NCI-H82 (cell line): ENCODE results near the gene ZNF408.

Source experiments
- DNase-seq: peaks from one replicate; lab custom pipeline; 2025; lab: John Stamatoyannopoulos, UW

Gene ZNF408

DNA sequence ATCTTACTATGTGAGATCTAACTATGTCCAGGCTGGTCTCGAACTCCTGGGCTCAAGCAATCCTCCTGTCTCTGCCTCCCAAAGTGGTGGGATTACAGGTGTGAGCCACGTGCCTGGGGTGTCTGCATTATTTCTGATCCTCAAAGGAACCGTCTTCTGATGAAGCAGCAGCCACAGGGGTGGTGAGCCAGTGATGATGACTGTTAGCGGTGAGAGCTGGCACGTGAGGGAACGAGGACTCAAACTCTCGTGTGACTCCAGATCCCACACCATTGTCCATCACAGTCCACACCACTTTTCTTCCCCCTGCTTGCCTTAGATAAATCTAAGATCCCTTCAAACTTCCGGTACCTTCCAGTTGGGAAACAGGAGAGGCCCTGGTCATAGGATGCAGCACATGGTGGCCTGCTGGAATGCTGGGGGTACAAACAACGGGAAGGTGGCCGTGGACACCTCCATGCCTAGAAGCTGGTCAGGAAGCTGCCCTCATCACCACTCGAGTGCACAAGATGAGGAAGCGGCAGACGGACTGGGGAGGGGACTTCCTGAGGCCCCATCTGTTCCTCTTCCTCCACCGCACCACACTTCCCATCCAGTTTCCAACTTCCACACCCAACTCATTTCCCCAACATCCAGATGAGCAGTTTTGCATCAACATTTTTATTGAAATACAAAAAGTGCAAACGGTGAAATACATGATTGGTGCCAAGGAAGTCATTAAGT, 24.2 kb upstream of the ZNF408 start:
- DNase-seq = peak; percentile 14

DNA sequence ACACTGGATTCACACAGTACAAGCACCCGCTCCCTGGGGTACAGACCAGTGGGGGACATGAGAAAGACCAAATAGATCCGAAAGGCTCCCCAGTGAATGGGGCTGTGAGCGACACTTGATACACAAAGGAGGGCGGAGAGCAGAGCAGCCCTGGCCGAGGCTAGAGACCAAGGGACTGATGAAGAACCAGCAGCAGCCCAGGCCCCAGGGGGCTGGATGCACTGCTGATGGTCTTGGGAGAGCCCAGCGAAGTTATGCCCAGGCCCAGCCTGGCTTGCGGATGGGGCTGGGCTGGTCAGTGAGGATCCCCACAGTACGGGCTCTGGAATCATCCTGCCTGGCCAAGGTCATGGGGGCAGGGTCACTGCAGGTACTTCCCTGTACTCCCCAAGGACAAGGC, 23.7 kb upstream of the ZNF408 start:
- DNase-seq = no peak

DNA sequence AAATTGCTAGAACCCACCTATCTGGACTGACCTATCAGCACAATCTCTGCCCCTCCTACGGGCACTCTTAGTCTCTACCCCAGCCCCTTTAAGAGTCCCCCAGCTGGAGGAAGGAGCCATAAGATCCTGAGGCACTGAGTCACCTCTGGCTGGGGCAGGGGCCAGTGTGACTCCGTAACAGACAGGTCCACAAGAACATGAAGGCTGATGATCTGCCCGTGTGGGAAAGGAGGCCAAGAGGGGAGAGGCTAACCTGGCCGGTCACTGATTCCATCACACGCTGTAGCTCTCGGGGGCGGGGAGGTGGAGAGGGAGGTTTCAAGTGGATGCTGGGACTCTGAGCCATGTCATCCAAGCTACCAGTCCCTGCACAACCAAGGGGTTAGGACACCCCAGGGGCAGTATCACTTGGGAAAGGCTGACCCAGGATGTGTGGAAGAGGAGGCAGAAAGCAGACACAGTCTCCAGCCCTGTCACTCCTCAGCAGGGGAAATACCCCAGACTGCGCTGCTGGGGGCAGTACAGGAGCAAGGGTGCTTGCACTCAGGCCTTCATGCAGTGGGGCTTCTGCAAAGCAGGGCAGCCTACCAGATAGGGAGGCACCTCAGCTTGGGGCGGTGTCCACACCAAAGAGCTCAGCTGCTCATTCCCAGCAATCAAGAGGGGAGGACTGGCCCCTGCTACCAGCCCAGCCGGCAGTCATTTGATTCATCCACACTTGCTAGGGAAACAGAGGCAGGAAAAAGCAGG, 22.7 kb upstream of the ZNF408 start:
- no peak for DNase-seq

DNA sequence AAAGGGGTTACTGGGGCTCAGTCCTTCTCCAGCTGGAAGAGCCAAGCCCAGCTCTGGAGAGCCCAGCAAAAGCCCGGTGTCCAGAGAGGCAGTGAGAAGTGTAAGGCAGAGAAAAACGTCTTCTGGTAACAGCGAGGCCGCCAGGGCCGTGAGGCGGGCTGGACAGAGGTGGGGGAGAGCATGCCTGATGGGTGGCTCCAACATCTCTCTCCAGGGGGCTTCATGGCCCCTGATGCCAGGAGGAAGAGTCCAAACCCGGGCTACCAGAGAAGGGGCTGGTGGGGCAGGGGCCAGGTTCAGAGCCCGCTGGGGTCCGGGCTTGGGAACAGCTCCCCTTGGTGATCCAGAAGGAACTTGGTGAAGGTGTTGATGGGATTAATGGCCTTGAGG, 22.1 kb upstream of the ZNF408 start:
- DNase-seq = no peak

DNA sequence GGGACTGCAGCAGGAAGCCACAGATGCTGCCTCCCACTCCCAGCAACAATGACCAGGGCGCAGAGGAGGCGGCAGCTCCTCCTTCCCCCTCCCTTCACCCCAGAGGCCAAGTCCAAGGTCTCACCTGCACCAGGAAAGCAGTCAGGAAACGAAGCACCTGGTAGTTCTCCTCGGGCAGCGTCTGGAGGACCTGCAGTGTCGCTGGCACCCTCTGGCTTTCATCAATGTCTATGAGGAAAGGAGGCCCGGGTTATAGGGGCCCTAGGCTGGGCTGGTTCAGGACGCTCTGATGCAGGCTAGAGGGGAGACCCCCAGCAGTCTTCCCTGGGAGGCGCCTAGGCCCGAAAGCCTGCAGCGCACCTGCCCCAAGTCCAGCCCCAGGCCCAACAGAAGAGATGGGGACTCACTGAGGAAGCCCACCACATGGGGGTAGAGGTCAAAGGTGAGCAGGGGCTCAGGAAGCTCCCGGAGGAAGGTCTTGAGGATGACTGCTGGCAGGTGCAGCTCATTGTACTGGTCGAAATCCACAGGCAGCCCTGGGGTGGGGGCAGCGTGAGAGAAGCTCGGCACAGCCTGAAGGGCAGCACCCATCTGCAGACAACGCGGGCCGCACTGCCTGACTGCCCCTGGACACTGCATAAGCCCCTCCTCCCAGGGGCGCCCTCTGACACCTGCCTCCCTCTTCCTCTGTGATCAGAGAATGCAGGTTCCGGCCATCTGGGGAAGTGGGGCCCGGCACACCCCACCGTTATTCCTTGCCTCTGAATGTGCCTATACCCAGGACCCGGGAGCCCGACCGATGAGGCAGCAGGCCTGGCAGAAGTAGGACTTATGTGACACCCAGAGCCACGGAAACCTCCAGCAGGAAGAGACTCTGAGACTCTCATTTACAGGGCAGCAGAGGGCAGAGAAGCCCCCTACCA, 21.3 kb upstream of the ZNF408 start:
- DNase-seq = no peak

DNA sequence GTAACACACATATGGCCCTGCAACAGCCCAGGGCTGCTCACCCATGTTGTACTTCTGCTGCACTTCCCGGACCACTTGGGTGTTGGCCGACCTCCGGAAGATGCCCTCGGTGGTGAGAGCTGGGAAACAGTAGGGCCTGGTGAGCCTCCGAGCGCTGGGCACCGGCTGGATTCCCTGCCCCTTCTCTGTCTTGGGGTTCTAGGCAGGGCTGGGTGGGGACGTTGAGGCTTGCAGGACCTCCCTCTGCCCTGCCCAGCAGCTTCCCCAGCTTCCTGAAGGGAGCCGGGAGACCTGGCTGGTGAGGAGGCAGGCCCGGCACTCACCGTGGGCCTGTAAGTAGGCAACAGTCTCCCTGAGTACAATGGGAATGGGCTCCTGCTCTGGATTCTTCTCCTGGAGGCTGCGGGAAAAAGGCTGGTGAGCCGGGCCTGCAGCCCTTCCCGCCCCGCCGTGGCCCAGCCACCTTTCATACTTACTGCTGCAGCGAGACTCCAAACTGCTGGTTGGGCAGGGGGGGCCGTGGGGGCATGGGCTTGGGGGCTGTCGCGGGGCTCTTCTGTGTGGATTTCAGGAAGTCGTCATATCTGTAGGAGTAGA, 20.6 kb upstream of the ZNF408 start:
- DNase-seq = no peak

DNA sequence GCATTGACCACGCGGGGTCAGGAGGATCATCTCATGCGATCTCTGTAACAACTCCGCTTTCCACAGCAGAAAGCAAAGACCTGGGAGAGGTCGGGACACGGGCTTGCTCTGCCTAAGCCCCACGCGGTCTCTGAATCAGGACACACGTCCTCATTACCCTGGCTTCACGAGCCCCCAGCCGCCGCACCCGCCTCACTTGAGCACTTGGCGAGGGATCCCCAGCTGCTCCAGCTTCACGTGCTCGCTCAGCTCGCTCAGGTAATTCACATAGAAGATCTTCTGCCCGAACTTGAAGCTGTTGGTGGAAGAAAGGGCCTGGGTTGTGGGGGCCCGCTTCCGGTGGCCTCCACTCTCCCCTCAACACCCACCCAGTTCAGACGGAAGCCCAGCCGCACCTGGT, 20.0 kb upstream of the ZNF408 start:
- DNase-seq = no peak

DNA sequence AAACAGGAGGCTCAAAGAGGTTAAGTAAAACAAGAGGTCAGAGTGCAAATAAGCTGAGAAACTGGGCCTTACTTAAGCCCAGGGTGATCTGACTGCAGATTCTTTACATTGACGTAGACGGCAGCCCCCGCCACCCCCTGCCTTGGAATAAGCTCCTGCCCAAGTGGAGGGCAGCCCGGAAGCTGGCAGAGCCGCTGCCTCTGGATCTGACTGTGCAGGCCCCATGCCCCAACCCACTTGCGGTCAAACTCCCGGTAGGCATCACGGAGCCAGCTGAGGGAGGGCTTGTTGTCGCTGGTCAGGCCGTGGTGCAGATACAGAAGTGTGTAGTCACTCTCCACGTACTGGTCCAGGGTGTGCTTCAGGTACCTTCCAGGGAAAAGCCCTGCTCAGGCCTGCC, 19.0 kb upstream of the ZNF408 start:
- DNase-seq = no peak

DNA sequence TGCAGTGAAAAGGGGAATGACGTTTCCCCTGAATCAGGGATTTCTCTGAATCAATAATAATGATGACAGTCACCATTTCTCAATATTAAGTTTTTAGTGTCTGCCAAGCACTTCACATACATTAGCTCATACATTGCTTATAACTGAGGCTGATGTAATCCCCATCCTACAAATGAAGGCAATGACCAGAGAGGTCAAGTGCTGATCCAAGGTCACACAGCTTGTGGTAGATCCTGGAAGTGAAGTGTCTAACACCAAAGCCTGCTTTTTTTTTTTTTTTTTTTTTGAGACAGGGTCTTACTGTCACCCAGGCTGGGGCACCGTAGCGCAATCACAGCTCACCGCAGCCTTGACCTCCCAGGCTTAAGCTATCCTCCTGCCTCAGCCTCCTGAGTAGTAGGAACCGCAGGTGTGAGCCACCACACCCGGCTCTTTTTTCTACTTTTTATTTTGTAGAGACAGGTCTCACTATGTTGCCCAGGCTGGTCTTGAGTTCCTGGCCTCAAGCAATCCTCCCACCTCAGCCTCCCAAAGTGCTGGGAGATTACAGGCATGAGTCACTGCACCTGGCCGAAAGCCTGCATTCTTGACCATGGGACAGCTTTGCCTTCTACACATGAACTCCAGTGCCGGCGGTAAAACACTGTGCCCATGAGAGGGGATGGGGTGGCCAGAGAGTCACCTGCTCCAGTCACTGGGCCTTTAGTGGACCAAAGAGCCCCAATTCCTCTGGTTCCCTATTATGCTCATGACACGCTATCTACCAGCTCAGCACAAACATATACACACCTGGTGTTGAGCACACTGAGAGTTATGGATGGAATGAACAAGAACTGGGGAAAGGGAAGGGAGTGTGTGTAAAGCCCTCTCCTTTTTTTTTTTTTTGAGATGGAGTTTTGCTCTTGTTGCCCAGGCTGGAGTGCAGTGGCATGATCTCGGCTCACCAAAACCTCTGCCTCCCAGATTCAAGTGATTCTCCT, 17.8 kb upstream of the ZNF408 start:
- no peak for DNase-seq

DNA sequence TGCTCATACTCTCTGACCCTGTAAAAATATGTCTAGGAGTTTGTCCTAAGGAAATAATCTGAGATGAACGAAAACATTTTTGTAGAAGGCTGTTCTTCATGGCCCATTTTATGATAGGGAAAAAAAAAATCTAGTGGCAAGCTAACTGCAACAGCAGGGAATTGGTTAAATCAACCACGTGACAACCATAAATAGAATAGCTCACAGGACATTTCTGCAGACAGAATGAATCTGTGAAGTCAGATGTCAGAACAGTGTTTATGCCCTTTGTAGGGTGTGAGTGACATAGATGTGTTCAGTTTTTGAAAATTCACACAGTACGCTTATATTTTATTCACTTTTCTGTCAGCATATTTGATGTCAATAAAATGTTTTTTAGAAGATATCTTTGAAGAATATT, 16.5 kb upstream of the ZNF408 start:
- no peak for DNase-seq

DNA sequence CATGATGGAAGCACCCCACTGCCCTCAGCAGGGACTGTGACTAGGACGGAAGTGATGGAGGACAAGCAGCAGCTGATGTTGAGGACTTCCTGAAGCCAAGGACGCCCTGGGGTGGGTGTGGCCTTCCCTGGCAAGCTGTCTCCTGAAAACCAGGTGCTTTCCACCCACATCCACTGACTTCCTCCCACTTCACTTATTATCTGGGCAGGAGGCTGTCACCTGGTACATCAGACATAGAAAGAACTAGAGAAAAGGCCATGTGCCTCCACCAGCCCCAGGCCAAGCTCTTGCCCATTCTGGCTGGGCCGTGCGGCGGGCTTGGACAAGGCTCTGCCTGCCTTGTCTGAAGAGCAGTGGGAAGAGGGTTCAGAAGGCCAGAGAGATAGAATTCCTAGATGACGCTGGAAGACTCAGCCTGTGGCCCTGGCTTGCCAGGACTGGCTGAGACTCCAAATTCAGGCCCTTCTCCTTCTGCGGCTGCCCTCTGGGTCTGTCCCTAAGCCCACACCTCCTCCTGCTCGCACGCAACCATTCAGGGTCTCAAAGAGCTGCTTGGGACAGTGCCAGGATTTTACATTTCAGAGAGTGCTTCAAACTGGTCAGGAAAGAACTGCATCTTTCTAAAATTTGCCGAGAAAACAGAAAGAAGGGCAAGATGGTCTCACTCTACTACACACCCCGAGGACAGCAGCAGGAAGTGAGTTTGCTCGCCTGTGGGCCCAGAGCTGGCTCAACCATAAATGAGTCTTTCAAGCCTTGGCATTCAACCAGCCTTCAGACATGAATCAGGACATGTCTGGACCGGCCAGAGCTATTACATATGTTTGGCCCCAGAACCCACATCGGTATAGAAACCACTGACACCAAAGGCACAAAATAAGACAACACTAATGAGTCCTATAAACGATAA, 13.7 kb upstream of the ZNF408 start:
- DNase-seq = no peak

DNA sequence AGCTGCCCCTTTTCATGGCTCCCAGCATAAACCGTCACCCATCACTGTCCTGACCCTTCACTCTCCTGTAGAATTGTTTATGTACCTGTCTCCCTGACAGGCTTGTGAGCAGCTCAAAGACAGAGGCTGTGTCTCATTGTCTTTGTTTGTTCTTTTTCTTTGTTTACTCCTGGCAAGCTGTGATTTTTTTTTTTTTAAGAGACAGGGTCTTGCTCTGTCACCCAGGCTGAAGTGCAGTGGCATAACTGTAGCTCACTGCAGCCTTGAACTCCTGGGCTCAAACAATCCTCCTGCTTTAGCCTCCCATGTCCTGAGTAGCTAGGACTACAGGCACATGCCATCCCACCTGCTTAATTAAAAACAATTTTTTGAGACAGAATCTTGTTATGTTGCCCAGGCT, 10.1 kb upstream of the ZNF408 start:
- DNase-seq = no peak

DNA sequence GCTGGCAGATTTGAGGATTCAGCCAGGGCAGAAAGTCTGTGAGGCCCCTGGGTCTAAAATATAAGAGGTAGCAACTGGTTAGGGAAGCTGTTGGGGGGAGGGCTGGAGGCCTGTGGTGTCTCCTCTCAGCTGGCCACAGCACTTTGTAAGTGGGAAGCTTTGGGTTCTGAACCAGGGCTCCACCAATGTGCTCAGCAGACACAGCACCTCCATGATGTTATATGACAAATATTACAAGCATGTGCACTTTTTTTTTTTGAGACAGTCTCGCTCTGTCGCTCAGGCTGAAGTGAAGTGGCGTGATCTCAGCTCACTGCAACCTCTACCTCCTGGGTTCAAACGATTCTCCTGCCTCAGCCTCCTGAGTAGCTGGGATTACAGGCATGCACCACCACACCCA, 8.4 kb upstream of the ZNF408 start:
- no peak for DNase-seq

DNA sequence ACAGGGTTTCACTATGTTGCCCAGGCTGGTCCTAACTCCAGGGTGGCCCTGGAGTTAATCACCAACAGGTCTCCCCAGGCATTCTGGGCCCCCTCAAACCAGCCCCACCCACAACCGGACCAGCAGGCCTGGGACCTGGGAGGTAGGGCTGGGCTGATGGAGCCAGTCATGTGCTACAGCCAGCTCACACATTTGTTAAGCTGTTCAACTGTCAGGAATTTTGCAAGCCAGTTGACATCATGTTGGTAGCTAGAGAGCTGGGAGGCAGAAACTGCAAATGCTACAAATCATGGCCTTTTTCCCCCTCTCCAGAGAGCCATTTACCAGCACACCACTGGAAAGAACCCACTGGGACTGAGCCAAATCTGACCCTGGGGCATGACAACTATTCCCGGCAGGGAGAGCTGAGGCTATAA, 7.2 kb upstream of the ZNF408 start:
- DNase-seq = no peak

DNA sequence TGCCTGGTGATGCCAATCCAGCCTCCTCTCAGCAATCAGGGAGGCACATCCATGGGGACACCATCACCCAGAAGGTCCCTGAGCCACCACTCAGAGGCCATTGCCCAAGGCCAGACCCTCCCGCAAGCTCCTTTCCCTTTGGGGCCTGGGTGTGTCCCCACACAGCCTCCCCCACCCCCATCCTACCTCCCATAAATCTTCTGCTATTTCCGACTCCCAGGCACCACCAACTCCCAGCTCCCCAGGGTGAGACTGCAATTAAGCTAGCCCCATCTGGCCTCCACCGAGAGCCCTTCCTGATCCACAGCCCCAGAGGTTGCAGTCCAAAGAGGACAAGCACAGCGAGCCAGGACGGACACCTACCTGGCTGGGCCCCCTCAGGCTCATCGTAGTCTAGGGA, 6.8 kb upstream of the ZNF408 start:
- DNase-seq = peak; percentile 47

DNA sequence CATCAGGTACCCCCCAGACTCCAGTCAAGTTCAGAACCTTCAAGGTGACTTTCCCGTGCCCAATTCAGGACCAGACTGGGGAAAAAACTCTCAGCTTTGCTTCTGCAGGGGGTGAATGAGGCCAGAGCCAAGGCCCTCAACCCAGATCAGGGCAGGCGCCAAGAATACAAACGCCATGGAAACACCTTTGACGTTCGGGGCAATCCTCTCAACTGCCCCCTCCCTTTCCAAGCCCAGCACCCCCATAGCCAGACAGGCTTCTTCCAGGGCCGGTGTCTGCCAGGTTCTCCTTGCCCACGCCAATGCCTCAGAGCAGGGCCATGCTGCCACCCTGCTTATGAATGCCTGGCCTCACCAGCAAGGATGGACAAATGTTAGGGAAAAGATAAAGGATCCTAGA, 6.2 kb upstream of the ZNF408 start:
- DNase-seq = no peak

DNA sequence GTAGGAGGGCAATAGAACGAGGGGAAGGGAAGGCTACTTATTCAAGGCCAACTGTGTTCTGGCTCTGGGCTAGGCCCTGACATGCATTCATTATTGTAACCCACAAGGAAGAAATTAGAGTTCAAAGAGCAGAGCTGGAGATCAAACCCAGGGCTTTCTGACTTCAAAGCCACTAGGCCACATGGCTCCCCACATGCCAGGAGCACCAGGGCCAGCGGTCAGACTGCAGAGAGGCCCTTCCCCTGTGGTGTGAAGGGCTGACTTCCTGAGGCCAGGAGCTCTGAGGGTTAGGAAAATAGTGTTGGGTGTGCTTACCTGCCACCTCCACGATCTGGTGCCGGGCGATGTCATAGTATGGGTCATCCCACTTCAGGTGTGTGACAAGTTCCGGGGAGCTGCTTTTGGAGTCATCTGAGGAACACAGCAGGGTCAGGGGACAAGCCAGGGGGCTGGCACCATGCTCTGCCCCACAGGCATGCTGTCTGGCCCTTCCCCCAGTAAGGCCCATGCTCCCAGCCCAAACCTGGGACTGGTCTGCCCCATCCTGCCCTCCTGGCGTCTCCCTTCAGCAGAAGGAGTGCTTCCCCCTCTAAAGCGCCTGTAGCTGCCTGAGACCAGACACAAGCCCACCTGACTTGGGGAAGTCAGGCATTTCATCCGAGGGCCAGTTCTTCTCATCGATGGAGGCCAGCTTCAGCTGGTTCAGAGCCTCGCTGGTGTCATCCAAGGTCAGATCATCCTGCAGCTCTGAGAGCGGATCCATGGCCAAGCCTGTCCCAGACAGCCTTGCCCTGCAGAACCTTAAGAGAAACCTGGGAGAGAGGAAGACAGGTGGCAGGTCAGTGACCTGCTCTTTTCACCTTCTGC, 5.3 kb upstream of the ZNF408 start:
- no peak for DNase-seq

DNA sequence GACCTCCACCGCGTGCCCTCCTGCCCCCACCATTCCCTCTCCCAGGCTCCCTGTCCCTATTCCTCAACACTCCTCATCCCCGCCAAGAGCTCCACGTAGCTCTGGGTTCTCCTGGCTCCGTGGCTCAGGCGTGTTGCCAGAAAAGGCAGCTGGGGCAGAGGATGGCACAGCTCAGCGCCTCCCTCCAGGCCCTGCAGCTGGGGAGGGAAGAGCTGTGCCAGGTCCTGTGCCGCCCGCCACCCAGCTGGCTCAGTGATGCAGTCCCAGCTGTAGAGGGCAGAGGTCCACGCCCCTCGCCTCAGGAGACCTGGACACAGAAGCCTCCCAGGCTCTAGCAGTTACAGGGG, 4.6 kb upstream of the ZNF408 start:
- no peak for DNase-seq

DNA sequence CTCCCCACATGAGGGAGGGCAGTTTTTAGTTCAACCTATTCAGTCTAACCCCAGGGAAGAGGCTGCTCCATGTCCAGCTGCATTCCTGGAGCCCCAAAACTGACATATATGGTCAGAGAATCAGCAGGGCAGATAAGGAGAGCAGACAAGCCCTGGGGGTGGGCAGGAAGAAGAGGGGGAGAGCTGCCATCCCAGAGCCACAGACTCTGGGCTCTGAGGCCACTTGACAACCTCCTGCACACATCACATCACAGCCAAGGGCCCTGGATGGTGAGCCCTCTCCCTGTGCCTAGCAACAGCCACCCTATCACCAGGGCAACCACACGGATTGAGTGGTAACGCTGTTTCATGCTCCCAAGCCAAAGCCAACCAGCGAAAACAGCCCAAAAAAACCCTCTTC, 3.5 kb upstream of the ZNF408 start:
- DNase-seq = no peak
